ENCODE measurements around the gene DCAF8. TPM values are rescaled to one million over a fixed set of nuclear protein-coding genes. Genes with fewer than 3 reads are reported as not detected.
A peak's percentile ranks its signal among the peaks of the same experiment; 100 is the strongest.

Gene DCAF8
- total RNA-seq, 1 donor from 2014 or later: 154 TPM

DNA sequence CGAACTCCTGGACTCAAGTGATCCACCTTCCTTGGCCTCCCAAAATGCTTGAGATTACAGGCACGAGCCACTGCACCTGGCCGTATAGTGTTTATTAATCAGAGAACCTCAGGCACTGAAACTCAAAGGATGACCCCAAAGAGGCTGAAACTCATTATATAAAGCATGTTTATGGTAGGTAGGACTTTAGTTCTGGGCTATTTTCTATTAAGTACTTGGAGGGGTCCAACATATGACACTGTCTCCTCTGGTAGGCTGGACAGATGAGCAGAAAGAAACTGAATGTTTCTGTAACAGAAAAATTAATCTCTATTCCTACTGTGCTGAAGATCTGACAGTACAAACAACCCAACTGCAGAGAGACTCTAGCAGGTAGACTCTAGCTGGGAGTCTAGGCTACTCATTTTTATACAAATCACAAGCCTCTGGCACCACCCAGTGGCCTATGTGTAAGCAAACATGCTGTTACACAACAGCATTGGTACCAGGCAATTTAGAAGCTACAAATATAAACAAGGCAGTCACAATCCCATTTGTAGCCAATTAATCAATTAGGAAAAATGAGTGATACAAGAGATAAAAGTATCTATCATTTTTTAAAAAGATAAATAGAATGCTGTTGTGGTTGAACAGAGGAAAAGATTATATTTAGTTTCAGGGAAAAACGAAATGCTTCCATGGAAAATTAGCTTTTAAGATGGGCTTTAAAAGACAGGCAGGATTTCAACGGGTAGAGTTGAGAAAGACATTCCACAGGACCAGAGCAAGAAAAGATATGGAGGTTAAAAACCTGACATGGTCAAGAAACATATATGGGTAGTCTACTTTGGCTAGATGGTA is 10.4 kb downstream of the DCAF8 start:
- no peak overlapping the region for H3K4me3 Mint-ChIP-seq
- H3K36me3 Mint-ChIP-seq: peaks cover 7% of the 10 kb centered on the region
- H3K9me3 Mint-ChIP-seq: no peaks in the 10 kb centered on the region
- TF ChIP-seq, protein P1, sequence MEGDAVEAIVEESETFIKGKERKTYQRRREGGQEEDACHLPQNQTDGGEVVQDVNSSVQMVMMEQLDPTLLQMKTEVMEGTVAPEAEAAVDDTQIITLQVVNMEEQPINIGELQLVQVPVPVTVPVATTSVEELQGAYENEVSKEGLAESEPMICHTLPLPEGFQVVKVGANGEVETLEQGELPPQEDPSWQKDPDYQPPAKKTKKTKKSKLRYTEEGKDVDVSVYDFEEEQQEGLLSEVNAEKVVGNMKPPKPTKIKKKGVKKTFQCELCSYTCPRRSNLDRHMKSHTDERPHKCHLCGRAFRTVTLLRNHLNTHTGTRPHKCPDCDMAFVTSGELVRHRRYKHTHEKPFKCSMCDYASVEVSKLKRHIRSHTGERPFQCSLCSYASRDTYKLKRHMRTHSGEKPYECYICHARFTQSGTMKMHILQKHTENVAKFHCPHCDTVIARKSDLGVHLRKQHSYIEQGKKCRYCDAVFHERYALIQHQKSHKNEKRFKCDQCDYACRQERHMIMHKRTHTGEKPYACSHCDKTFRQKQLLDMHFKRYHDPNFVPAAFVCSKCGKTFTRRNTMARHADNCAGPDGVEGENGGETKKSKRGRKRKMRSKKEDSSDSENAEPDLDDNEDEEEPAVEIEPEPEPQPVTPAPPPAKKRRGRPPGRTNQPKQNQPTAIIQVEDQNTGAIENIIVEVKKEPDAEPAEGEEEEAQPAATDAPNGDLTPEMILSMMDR (conservative IDR thresholded peaks at IDR 0.05): peak; percentile 87
- peaks cover 17% of the 10 kb centered on the region for H3K4me1 Mint-ChIP-seq (ENCODE audit: unreplicated experiment)
- no peak for DNase-seq (ENCODE audit: extremely low spot score, unreplicated experiment)
- H3K27me3 Mint-ChIP-seq: no peaks in the 10 kb centered on the region
- H3K27ac Mint-ChIP-seq: no peak overlapping the region

DNA sequence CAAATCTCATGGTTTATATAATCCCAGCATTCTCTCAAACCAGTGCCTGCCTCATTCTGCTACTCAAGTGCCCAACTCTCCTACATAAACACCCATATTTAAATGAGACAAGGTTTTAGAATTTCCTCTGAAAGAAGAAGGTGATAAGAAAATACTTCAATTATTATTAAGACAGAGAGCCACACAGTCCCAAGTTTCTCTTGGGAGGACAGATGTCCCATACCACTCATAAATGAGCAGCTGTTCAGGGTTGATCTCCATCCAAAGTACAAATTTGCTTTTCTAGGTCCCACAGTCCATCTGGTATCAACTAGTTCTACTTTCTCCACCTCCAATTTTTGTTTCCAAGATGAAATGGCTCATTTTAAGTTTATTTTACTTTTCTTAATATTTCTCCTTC is 11.3 kb downstream of the DCAF8 start:
- Mint-ChIP-seq H3K36me3 (peaks cover 7% of the 10 kb centered on the region), H3K27me3 (no peaks in the 10 kb centered on the region), H3K4me3 (no peak overlapping the region), H3K9me3 (no peaks in the 10 kb centered on the region), H3K4me1 (ENCODE audit: unreplicated experiment) (peaks cover 18% of the 10 kb centered on the region), H3K27ac (no peak overlapping the region)
- TF ChIP-seq, protein P1 (conservative IDR thresholded peaks at IDR 0.05): no peak
- DNase-seq (ENCODE audit: extremely low spot score, unreplicated experiment): no peak

GRCh38 chr1:160247053-160247452 is 15.3 kb downstream of the DCAF8 start:
- no peak overlapping the region for H3K27ac Mint-ChIP-seq
- no peaks in the 10 kb centered on the region for H3K27me3 Mint-ChIP-seq
- H3K4me1 Mint-ChIP-seq (ENCODE audit: unreplicated experiment): peaks cover 27% of the 10 kb centered on the region
- H3K36me3 Mint-ChIP-seq: peaks cover 7% of the 10 kb centered on the region
- H3K9me3 Mint-ChIP-seq: no peaks in the 10 kb centered on the region
- TF ChIP-seq, protein P1 (conservative IDR thresholded peaks at IDR 0.05): no peak
- DNase-seq (ENCODE audit: extremely low spot score, unreplicated experiment): no peak
- H3K4me3 Mint-ChIP-seq: no peak overlapping the region

DNA sequence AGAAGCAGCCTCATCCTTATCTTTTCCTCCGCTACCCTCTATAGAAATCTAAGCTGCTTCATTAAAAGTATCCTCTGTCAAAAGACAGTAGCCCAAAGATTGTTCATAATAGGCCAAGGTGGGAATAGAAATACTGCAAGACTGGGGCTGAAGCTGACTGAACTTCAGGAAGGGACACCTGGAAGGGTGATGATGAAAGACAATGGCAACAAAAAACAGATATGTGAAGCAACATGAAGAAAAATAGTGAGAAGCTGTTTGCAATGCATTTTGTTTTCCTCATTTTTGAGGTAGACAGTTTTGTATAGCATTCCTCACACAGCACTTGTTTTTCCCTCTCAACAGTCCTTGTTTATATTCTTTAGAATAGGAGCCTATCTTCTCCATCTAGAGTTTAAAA is 16.9 kb downstream of the DCAF8 start:
- no peak overlapping the region for H3K4me3 Mint-ChIP-seq
- peaks cover 22% of the 10 kb centered on the region for H3K4me1 Mint-ChIP-seq (ENCODE audit: unreplicated experiment)
- H3K36me3 Mint-ChIP-seq: peaks cover 8% of the 10 kb centered on the region
- TF ChIP-seq, protein P1 (conservative IDR thresholded peaks at IDR 0.05): no peak
- no peak overlapping the region for H3K27ac Mint-ChIP-seq
- H3K9me3 Mint-ChIP-seq: no peaks in the 10 kb centered on the region
- DNase-seq (ENCODE audit: extremely low spot score, unreplicated experiment): no peak
- no peaks in the 10 kb centered on the region for H3K27me3 Mint-ChIP-seq

DNA sequence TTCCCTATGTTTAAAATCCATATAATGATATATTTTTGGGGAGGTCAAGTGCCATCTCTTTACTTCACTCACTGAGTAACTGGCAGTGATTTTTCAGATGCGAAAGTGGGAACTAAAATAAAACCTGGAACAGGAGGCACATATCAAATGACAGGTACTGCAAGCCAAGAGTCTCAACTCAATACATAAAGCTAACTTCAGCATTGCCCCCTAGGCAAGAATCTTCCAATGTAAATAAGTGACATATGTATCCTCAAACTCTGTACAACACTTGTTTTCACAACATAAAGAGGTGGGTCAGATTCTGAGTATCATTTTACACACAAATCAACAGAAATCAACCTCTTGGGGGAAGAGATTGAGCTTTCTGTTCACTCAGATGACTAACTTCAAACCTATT is 18.1 kb downstream of the DCAF8 start:
- peaks cover 22% of the 10 kb centered on the region for H3K4me1 Mint-ChIP-seq (ENCODE audit: unreplicated experiment)
- H3K27ac Mint-ChIP-seq: no peak overlapping the region
- no peaks in the 10 kb centered on the region for H3K27me3 Mint-ChIP-seq
- no peak overlapping the region for H3K4me3 Mint-ChIP-seq
- DNase-seq (ENCODE audit: extremely low spot score, unreplicated experiment): no peak
- H3K36me3 Mint-ChIP-seq: peaks cover 10% of the 10 kb centered on the region
- TF ChIP-seq, protein P1 (conservative IDR thresholded peaks at IDR 0.05): no peak
- H3K9me3 Mint-ChIP-seq: no peaks in the 10 kb centered on the region
